CD4-positive, alpha-beta T cell treated with Interleukin-21 for 1 hour (primary cell): ENCODE measurements around the gene OR2T35.

Source experiments
- DNase-seq: peaks from one replicate; pipeline ENCODE4 v3.0.0-alpha.2; 2020

Gene OR2T35

DNA sequence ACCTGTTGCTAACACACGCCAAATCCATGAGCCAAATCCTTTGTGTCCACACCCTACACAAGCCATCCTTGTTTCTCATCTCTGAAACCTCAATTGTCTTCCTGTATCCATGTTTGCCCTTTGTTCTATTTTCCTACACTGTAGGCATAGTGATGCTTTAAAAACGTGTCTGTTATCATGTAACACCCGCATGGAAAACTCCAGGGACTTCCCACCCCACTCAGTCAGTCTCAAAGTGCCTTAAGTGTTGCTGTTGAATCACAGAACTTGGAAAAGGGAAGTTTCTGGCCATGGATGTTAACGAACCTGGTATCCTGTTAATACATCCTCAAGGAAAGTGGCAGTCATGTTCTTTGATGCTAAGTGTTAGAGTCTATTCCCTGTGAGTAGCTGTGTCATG lies 19.9 kb downstream of the OR2T35 start:
- no peak for DNase-seq

DNA sequence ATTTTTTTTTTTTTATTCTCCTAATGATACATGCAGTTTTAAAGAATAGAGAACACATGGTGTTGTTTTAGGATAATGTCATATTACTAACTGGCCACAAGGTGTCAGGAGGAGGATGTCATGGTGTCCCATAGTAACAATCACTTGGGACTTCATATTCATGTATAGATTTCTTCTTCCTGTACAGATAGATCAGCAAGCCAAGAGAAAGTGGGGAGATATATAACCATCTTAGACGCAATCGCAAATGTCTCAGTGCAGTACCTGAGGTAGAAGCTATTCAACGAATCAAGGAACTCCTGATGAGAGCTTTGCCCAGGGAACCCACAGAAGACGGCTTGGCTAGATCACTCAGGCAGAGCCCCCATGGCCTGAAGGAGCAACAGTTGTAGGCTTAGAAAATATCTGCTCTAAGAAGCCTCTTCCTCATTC lies 22.5 kb downstream of the OR2T35 start:
- peak; percentile 29 for DNase-seq

DNA sequence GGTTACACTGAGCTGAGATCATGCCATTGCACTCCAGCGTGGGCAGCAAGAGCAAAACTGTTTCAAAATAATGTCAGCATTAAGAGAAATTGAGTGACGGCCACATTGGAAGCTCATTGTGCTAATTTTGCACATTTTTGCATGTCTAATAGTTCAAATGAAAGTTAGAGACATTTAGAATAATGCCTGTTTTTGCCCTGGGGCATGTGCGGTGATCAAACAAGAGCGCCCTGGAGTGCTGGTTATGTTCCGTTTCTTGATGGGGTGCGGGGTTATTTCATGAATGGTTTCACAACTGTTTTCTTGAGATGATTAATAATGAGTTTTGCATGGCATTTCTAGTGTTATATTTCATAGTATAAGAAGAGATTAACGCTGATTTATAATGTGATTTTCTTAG lies 23.3 kb downstream of the OR2T35 start:
- DNase-seq: no peak

DNA sequence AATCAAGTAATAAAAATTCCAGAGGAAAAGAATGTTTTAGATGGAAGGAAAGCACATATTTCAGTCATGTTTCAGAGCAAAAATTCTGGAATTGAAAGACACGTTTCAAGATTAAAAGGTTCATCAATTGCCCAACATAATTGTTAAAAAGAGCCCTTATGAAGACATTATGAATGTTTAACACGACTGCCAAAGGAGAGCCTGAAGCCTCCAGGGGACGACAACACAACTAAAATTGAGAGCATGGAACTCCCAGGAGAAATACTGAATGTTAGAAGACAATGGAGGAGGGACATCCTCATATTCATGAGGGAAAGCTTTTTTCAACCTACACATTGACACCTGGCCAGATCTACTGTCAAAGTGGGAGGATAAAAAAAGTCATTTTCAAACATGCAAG lies 26.2 kb downstream of the OR2T35 start:
- DNase-seq: peak; percentile 47

DNA sequence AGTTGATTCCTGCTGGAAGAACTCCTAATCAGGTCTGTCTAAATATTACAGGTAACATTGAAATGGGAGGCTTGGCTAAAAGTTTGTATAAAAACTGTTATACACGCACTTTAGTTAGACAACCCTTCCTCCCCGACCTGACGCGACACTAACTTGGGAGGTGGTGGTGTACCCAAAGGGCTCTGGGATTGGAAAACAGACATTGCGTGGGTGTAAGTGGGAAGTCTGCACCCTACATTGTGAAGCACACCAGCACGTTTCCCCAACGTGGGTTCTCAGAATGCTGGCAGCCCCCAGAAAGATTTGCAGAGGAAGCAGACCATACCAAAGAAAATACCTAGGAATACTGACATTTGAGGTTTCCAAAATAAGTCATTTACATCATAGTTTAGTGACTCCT lies 27.0 kb downstream of the OR2T35 start:
- no peak for DNase-seq

DNA sequence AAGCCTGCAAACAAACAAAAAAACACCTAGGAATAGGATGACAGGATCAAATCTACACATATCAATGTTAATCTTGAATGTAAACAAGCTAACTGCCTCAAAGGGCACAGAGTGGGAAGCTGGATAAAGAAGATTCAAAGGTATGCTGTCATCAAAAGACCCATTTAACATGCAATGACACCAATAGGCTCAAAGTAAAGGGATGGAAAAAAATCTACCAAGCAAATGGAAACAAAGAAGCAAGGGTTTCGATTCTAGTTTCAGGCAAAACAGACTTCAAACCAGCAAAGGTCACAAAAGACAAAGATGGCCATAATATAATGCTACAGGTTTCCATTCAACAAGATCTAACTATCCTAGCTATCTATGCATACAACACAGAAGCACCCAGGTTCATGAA lies 31.3 kb downstream of the OR2T35 start:
- DNase-seq: no peak

DNA sequence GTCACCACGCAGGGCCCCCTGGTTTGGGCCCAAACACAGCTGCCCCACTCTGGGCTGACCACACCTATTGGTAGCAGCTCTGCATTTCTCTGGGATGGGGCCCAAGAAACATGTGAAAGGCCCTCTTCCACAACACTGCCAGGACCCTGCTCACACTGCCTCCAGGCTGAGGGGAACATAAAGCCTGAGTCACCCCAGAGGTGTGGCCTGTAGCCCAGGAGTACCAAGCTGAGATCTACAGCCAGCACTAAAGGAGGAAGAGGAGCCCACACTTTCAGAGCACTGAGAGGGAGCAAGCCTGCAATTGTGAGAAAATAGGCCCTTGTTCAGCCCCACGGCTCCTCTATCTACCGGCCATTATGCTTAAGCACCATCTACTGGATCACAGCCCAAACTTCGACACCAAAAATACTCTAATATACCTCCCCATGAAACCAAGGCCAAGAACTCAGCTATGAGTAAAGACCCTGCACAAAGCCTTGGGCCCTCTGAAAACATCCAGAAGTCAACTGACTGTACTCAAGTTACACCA lies 33.1 kb downstream of the OR2T35 start:
- DNase-seq: no peak

DNA sequence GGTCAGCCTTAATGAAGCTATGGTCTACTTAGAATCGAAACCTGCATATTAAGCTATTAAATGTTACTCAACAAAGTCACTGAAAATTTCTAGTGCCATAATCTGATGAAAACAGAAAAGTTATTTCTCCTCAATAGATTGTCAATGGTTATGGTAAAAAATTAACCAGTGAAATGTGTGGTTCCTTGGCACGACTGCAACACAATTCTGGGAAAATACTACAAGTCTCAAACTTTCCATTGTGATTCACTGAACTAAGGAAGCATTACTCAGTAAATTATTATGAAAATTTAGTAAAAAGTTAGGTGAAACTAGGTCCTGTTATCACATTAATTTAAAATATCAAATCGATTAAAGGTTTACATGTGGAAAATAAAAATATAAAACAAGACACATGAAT lies 34.8 kb downstream of the OR2T35 start:
- no peak for DNase-seq

DNA sequence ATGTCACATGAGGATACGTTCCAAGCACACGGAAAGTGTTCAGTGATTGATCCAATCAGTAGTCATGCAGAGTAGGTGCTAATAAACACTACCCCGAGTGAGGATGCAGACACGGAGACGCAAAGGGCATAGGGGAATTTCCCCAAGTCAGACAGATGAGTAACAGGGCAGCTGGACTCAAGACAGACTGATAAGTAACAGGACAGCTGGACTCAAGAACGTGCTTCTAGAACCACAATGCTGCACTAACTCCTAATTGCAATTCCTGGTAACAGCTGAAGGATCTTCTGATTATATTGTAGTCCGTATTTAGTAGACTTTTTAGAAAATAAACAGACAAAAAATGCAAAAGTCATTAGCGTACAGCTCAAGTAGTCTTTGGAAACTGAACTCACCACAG lies 45.7 kb downstream of the OR2T35 start:
- DNase-seq: no peak

DNA sequence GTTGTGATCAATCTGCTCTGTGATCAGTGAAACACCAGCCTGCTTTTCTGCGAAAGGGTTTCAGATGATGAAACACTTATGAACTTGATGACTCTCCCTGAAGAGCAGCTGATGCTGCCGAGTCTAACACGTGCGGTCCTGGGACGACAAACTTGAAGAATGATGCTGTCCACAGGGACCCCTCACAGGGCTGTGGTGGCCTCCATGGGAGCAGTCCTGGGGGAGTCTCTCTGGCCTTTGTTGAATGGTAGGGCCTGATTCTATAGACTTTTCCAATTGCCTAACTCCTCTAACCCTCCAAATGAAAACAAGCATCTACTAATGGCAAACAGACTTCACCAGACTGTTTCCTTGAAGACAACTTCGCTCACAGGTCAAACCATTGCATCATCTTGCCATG lies 47.5 kb downstream of the OR2T35 start, which contains the start of gene OR2T10:
TSS of gene OR2T10 (minus strand) at position 112 of the 400 bp plus-strand sequence. CDS start 3,932 bp downstream, outside the sequence.
- DNase-seq: no peak

DNA sequence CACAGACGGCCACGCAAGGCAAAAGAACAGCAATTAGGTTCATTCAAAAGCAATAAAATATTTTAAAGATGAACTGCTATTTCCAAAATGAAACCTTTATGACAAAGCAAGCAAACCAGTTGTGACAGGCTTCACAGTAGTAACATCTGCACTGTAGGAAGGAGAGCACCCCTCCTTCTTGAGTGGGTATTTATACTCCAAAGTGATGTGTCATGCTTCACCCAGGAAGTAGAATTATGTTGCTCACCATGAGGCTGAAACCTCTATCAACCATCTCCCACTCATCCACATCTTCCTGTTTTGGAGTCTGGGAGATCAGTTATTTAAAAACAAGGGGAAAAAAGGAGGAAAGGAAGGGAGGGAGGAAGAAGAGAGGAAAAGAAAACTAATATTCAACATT lies 48.5 kb downstream of the OR2T35 start:
- DNase-seq: no peak

DNA sequence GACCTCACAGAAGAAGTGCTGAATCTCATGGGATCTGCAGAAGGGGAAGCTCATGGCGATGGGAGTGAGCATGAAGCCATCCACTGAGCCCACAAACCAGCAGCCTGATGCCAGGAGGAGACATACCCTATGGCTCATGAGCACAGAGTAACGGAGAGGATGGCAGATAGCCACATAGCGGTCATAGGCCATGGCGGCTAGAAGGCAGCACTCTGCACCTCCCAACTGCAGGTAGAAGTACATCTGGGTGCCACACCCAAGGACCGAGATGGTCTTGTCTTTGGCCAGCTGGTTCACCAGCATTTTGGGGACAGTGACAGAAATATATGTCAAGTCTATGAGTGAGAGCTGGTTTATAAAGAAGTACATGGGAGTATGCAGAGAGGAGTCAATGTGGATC lies 51.9 kb downstream of the OR2T35 start:
- DNase-seq: no peak

DNA sequence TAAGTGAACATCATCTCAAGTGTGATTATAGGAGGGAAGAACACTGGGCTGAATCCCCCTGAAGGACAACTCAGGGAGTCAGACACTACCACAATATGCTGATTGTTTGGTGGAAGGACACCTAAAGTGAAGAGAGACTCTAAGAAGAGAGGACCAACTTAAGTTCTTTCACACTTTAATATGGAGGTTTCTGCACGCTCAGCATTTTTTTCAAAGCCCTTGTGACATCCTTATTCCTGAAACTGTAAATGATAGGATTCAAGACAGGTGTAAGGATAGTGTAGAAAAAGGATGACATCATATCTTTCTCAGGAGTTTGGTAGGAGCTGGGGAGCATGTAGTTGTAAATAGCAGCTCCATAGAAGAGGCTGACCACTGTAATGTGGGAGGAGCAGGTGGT lies 52.4 kb downstream of the OR2T35 start:
- no peak for DNase-seq

DNA sequence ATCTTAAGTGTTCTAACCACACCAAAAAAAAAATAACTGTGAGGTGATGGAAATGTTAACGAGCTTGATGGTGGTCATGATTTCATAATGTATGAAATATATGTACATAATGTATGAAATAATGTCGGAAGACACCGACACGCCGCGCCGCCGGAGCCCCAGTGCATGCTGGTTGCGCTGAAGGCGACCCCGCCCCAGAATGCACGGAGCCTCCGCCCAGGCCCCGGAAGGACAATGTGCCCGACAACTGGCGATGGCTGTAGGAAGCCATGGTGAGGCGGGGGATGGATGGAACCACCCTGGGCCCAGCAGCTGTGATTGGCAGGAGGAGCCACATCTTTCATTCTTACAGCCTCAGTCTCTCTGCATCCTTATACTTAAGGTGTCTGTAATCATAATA lies 55.0 kb downstream of the OR2T35 start:
- DNase-seq: no peak

DNA sequence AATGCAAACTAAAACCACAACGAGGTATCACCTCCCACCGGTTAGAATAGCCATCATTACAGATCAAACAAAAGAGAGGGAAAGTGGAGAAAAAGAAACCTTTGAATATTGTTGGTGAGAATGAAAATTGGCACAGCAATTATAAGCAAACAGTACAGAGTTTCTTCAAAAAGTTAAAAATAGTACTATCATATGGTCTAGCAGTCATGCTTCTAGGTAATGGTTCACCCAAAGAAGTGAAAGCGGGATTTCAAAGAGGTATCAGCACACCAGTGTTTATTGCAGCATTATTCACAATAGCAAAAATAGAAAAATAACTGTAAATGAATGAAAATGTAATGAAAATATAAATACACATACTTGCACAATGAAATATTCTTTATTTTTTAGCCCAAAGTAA lies 55.7 kb downstream of the OR2T35 start:
- DNase-seq: no peak
